Activated CD8-positive, alpha-beta memory T cell treated with anti-CD3 and anti-CD28 coated beads for 48 hours (primary cell): Measurements from ENCODE around the gene IGSF21.

Experiments used
- DNase-seq, 3 experiments: peaks; one replicate each; pipeline ENCODE4 v3.0.0-alpha.2; 2020; ENCODE audit warnings: low read depth in 2 of 3, low spot score in 2 of 3

Gene IGSF21

GRCh38 chr1:18394563-18395156 lies 287.1 kb downstream of the IGSF21 start:
- no peak for DNase-seq

GRCh38 chr1:18396247-18396980 lies 288.8 kb downstream of the IGSF21 start:
- no peak for DNase-seq

- DNase-seq, result no peak
Measured at GRCh38 chr1:18397641-18398040, 290.0 kb downstream of the IGSF21 start.

- no peak for DNase-seq
Measured at GRCh38 chr1:18398791-18399530, 291.4 kb downstream of the IGSF21 start.

- no peak for DNase-seq
Measured at GRCh38 chr1:18400347-18401102, 292.9 kb downstream of the IGSF21 start.

GRCh38 chr1:18401921-18402320 lies 294.3 kb downstream of the IGSF21 start:
- no peak for DNase-seq

- DNase-seq, result no peak
Measured at GRCh38 chr1:18404460-18404859, 296.9 kb downstream of the IGSF21 start.

- no peak for DNase-seq
Measured at GRCh38 chr1:18407166-18408045, 299.8 kb downstream of the IGSF21 start.

GRCh38 chr1:18408656-18409370 lies 301.2 kb downstream of the IGSF21 start:
- DNase-seq, result no peak

- DNase-seq, result no peak
Measured at GRCh38 chr1:18409609-18410237, 302.1 kb downstream of the IGSF21 start.

GRCh38 chr1:18410407-18410806 lies 302.8 kb downstream of the IGSF21 start:
- no peak for DNase-seq

GRCh38 chr1:18411321-18411720 lies 303.7 kb downstream of the IGSF21 start:
- DNase-seq, result no peak

GRCh38 chr1:18411820-18412641 lies 304.4 kb downstream of the IGSF21 start:
- DNase-seq, result no peak

- DNase-seq, result no peak
Measured at GRCh38 chr1:18412882-18413353, 305.3 kb downstream of the IGSF21 start.

- DNase-seq, result no peak
Measured at GRCh38 chr1:18413541-18414305, 306.1 kb downstream of the IGSF21 start.

GRCh38 chr1:18414321-18414720 lies 306.7 kb downstream of the IGSF21 start:
- no peak for DNase-seq

- no peak for DNase-seq
Measured at GRCh38 chr1:18414872-18415447, 307.4 kb downstream of the IGSF21 start.
